Activated naive CD4-positive, alpha-beta T cell (primary cell): ENCODE results near the gene NRXN2.
"Not testable (repeated sequence)": the region's sequence is repeated elsewhere in the genome, so short reads cannot be mapped to it uniquely, and the experiment has no call there.

Experiments
- DNase-seq, 4 experiments: peaks; one replicate each; lab custom pipeline; 2025; lab: John Stamatoyannopoulos, UW

Gene NRXN2

DNA sequence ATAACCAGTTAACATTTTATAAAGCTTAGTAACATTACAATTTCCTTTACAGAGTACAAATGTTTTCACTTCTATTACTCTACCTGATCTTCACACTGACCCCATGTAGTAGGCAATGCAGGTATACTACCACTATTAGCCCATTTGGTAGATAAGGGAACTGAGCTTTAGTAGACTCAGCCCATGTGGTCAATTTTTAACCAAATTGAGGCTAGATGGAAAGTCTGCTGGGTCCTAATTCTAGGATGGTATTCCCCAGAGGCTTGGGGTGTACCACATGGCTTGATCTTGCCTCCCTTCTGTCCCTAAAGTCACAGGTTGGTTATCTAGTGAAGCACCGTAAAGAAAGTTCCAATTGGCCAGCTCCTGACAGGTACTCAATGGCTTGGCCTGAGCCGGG, 48.2 kb downstream of the NRXN2 start:
- no peak for DNase-seq

- no peak for DNase-seq
Measured at GRCh38 chr11:64673279-64673678, 49.7 kb downstream of the NRXN2 start.

GRCh38 chr11:64672875-64673274, 50.1 kb downstream of the NRXN2 start:
- no peak for DNase-seq

GRCh38 chr11:64670975-64671374, 52.0 kb downstream of the NRXN2 start:
- DNase-seq: no peak

- DNase-seq: no peak
Measured at GRCh38 chr11:64667154-64667745, 55.7 kb downstream of the NRXN2 start.

- no peak for DNase-seq
Measured at GRCh38 chr11:64665411-64665821, 57.6 kb downstream of the NRXN2 start.

GRCh38 chr11:64664236-64664870, 58.6 kb downstream of the NRXN2 start:
- not testable (repeated sequence) for DNase-seq

- no peak for DNase-seq
Measured at GRCh38 chr11:64663656-64664055, 59.3 kb downstream of the NRXN2 start.

DNA sequence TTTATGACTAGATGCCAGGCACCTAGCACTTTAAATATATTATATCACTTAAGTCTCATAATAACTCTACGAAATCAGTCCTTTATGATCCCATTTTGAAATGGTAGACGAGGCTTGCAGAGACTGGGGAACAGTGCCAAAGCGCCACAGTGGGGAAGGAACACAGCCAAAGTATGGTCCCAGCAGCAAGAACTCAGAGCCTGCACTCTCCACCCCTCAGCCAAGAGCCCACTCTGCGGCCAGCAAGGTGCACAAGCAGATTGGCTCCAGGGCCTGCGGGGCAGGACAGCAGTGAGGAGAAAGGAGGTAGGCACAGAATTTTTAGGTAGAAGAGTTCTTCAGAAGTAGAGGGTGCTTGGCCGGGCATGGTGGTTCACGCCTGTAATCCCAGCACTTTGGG, 61.4 kb downstream of the NRXN2 start:
- DNase-seq: no peak

DNA sequence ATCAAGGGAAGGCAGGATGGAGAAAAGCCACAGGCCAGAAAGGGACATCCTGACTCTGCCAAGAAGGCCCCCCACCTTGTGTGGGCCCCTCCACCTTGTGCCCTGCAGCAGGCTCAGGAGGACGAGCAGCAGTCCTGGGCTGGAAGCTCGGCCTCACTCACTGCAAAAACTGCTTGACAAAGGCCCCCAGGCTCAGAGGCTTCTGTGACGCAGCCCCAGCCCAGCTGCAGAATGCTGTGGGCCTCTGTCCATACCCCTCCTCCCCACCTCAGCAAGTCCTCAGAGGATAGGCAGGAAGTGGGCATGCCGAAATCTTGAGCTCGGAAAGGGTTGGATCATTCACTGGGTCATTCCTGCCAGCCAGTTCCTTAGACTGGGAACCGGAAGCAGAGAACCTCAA, 61.9 kb downstream of the NRXN2 start:
- no peak for DNase-seq

GRCh38 chr11:64660706-64661105, 62.3 kb downstream of the NRXN2 start:
- no peak for DNase-seq

- DNase-seq: no peak
Measured at GRCh38 chr11:64660205-64660604, 62.8 kb downstream of the NRXN2 start.

GRCh38 chr11:64659417-64660144, 63.4 kb downstream of the NRXN2 start:
- DNase-seq: no peak

DNA sequence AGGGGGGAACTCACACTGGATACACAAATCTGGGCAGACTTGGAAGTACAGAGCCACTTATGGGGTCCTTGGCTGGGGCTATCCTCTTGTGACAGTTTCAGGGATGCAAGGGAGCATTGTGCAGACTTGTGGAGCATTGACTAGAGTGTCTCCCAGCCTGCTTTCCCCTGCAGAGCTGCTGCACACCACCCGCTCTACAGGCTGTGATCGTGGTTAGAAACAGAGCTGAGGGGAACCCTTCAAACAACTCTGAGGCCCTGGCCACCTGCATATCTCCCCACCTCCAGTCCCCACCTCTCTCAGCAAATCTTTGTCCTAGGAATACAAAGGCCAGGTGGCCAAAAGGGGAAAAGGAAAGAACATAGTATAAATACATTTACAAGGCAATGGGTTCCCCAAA, 64.7 kb downstream of the NRXN2 start:
- DNase-seq: no peak

- DNase-seq: no peak
Measured at GRCh38 chr11:64656862-64657261, 66.1 kb downstream of the NRXN2 start.

- DNase-seq: no peak
Measured at GRCh38 chr11:64655941-64656601, 66.9 kb downstream of the NRXN2 start.

DNA sequence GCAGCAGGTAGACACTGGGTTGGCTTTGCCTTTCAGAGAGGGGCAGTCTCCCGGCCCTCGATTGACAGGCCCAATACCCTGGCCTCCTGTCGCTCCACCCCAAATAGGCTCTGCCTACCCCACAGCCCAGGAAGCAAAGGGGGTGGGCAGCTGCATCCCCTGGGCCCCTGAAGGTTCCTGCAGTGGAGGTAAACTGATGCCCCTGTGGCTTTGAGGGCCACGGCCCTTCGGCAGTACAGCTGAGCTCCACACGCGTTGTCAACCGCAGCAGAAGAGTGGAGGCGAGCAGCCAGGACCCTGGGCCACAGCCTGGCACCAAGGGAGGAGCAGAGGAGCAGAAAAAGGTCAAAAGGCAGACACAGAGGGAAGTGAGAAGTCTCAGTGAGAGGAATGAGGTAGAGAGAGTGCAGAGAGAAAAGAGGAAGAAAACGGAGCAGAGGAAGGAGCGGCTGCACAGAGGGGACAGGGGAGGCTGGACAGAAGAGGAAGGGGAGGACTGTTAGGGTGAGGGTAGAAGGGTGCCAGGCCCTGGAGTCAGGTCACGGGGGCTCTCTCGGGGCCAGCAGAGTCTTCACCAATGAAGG, 67.9 kb downstream of the NRXN2 start:
- no peak for DNase-seq

- DNase-seq: no peak
Measured at GRCh38 chr11:64654439-64654838, 68.6 kb downstream of the NRXN2 start.

- DNase-seq: no peak
Measured at GRCh38 chr11:64653388-64653973, 69.5 kb downstream of the NRXN2 start.

DNA sequence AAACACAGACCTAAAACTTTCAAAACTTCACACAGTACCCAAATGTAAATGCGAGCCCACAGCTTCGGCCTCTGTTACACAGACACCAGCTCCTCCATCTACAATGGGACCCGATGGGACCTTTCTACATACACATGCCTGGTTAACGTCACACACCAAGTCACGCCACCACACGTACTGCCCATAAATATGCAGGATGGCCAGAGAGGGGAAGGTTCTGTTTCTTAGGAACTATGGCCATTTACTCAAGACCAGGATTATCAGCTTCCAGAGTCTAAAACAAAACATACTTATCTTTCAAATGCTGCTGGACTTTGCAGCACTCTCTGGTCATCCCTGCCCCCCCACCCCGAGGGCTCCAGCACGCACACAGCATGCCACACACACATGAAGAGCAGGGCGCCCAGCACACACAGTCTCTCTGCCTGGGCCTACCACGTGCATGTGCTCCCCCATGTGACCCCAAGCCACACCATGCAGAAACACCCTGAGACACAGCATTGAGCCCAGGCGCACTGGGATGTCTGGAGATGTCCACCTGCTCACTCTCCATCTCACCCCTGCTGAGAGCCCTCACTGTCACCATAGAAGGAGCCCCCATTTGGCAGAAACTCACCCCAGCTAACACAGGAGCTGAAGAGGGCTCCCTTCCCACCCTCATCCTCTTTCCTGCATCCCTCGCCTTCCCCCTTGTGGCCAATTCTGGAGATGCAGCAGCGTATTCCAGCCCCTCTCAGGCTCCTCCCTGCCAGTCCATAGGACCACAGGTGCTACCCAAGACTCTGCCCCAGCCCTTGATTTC, 70.2 kb downstream of the NRXN2 start:
- DNase-seq: peak; percentile 34 to 64 (median 59)

DNA sequence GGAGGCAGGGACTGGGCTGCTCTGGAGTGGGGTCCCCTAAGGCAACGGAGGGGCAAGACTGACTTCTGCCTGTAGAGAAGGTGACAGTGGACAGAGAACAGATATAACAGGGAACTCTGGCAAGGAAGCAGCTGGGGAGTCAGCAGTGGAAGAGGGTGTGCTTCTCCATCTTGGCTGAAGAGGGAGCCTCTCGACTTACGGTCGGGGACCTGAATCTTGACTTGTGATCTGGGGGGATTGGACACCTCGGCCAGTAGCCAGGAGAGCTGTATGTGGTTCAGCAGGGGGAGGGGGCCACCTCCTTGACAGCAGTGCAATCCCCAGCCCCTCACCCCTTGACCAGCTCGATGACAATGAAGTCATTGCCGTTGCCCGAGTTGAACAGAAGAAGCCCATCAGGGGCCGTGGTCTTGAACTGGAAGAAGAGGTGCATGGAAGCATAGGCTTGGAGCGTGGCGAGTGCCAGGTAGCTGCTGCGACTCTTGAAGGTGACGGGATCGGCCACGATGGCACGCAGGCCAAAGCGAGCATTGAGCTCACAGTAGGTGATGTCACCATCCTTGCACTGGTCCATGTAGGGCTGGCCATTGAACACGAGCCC, 72.0 kb downstream of the NRXN2 start:
- DNase-seq: no peak
